Ishikawa (cell line): ENCODE data around the gene HPCAL4.

Source experiments
- CEBPB ChIP-seq: IDR thresholded peaks from 2 replicates; pipeline ENCODE4 v1.6.1; 2012
- CREB1 ChIP-seq: IDR thresholded peaks from 2 replicates; pipeline ENCODE4 v1.6.1; 2012; ENCODE audit warnings: low read depth
- EGR1 ChIP-seq: IDR thresholded peaks from 2 replicates; pipeline ENCODE4 v1.6.1; 2012
- EP300 ChIP-seq: IDR thresholded peaks from 2 replicates; pipeline ENCODE4 v1.6.1; 2012; ENCODE audit warnings: borderline replicate concordance
- FOXM1 ChIP-seq: IDR thresholded peaks from 2 replicates; pipeline ENCODE4 v1.6.1; 2012; ENCODE audit warnings: low read depth, borderline replicate concordance
- NFIC ChIP-seq: IDR thresholded peaks from 2 replicates; pipeline ENCODE4 v1.6.1; 2012
- RAD21 ChIP-seq: IDR thresholded peaks from 2 replicates; pipeline ENCODE4 v1.6.1; 2012; ENCODE audit warnings: low read depth
- TAF1 ChIP-seq: IDR thresholded peaks from 2 replicates; pipeline ENCODE4 v1.6.1; 2012; ENCODE audit warnings: low read depth, mild to moderate bottlenecking
- TCF12 ChIP-seq: IDR thresholded peaks from 2 replicates; pipeline ENCODE4 v1.6.1; 2012; ENCODE audit warnings: low read depth
- TEAD4 ChIP-seq: IDR thresholded peaks from 2 replicates; pipeline ENCODE4 v1.6.1; 2012
- YY1 ChIP-seq: IDR thresholded peaks from 2 replicates; pipeline ENCODE4 v1.6.1; 2012; ENCODE audit warnings: low read depth
- ZBTB7A ChIP-seq: IDR thresholded peaks from 2 replicates; pipeline ENCODE4 v1.6.1; 2012; ENCODE audit warnings: low read depth
- TF ChIP-seq, protein P1 (sequence below): IDR thresholded peaks from 2 replicates; pipeline ENCODE4 v1.6.1; 2012; ENCODE audit warnings: low read depth, mild to moderate bottlenecking
- TF ChIP-seq, protein P2 (sequence below): IDR thresholded peaks from 2 replicates; pipeline ENCODE4 v1.6.1; 2012
- TF ChIP-seq, protein P3 (sequence below): IDR thresholded peaks from 2 replicates; pipeline ENCODE4 v1.6.1; 2012

The HPCAL4 gene

GRCh38 chr1:39689635-39690034, 1.6 kb downstream of the HPCAL4 start:
- TF ChIP-seq ZBTB7A (no peak), YY1 (no peak), FOXM1 (no peak), TAF1 (no peak), NFIC (no peak)

- TF ChIP-seq TCF12: no peak
- no peak for TF ChIP-seq EP300
- TF ChIP-seq YY1: no peak
- no peak for TF ChIP-seq EGR1
- no peak for TF ChIP-seq RAD21
- no peak for TF ChIP-seq ZBTB7A
- TF ChIP-seq TEAD4: no peak
- no peak for TF ChIP-seq CREB1
- no peak for TF ChIP-seq TAF1
- TF ChIP-seq FOXM1: no peak
- no peak for TF ChIP-seq CEBPB
- TF ChIP-seq NFIC: no peak
- TF ChIP-seq, protein P1, sequence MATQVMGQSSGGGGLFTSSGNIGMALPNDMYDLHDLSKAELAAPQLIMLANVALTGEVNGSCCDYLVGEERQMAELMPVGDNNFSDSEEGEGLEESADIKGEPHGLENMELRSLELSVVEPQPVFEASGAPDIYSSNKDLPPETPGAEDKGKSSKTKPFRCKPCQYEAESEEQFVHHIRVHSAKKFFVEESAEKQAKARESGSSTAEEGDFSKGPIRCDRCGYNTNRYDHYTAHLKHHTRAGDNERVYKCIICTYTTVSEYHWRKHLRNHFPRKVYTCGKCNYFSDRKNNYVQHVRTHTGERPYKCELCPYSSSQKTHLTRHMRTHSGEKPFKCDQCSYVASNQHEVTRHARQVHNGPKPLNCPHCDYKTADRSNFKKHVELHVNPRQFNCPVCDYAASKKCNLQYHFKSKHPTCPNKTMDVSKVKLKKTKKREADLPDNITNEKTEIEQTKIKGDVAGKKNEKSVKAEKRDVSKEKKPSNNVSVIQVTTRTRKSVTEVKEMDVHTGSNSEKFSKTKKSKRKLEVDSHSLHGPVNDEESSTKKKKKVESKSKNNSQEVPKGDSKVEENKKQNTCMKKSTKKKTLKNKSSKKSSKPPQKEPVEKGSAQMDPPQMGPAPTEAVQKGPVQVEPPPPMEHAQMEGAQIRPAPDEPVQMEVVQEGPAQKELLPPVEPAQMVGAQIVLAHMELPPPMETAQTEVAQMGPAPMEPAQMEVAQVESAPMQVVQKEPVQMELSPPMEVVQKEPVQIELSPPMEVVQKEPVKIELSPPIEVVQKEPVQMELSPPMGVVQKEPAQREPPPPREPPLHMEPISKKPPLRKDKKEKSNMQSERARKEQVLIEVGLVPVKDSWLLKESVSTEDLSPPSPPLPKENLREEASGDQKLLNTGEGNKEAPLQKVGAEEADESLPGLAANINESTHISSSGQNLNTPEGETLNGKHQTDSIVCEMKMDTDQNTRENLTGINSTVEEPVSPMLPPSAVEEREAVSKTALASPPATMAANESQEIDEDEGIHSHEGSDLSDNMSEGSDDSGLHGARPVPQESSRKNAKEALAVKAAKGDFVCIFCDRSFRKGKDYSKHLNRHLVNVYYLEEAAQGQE: no peak
- TF ChIP-seq, protein P2, sequence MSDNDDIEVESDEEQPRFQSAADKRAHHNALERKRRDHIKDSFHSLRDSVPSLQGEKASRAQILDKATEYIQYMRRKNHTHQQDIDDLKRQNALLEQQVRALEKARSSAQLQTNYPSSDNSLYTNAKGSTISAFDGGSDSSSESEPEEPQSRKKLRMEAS: no peak
- TF ChIP-seq, protein P3, sequence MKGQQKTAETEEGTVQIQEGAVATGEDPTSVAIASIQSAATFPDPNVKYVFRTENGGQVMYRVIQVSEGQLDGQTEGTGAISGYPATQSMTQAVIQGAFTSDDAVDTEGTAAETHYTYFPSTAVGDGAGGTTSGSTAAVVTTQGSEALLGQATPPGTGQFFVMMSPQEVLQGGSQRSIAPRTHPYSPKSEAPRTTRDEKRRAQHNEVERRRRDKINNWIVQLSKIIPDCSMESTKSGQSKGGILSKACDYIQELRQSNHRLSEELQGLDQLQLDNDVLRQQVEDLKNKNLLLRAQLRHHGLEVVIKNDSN: no peak
Measured at GRCh38 chr1:39689214-39689613, 2.0 kb downstream of the HPCAL4 start.

DNA sequence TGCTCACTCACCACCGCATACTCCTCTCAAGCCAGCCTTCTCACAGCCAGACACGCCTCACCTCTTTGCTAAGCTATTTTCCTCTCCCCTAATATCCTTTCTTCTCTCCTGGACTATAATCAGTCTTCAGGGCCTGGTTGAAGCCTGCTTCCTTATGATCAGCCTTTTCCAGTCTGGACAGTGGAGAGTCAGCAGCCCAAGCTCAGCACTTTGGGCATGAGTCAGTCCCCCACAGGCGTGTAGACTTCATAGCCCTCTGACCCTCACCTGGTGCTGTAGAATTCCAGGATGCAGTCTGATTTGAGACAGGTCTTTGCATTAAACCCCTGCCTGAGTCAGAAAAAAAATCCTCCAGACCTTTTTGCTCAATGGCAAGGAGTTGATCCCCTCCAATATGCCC, 2.5 kb downstream of the HPCAL4 start:
- TF ChIP-seq ZBTB7A: no peak
- TF ChIP-seq TCF12: no peak
- no peak for TF ChIP-seq NFIC
- TF ChIP-seq CEBPB: no peak

- TF ChIP-seq EGR1: no peak
Measured at GRCh38 chr1:39687243-39687642, 4.0 kb downstream of the HPCAL4 start.

GRCh38 chr1:39685071-39685470, 6.2 kb downstream of the HPCAL4 start:
- TF ChIP-seq YY1 (no peak), ZBTB7A (no peak), TEAD4 (no peak), NFIC (no peak), EGR1 (no peak), EP300 (no peak)
- TF ChIP-seq, protein P3: no peak
- TF ChIP-seq, protein P2: no peak

DNA sequence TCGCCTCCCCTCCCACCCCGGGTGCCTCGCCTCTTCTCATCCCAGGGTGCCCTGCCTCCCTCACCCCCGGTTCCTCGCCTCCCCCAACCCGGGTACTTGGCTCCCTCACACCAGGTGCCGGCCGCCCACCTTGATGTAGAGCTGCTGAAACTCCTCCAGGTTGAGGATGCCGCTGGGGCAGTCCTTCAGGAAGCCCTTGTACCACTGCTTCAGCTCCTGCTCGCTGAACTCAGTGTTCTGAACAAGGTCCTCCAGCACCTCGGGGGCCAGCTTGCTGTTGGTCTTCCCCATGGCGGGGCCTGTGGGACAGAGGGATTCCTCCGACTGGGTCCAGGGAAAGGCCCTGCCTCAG, 6.9 kb downstream of the HPCAL4 start:
- TF ChIP-seq YY1 (no peak), TAF1 (no peak), EP300 (no peak), FOXM1 (no peak), EGR1 (no peak), TEAD4 (no peak), RAD21 (no peak), NFIC (no peak)
- TF ChIP-seq, protein P2: no peak
- TF ChIP-seq, protein P1: no peak

DNA sequence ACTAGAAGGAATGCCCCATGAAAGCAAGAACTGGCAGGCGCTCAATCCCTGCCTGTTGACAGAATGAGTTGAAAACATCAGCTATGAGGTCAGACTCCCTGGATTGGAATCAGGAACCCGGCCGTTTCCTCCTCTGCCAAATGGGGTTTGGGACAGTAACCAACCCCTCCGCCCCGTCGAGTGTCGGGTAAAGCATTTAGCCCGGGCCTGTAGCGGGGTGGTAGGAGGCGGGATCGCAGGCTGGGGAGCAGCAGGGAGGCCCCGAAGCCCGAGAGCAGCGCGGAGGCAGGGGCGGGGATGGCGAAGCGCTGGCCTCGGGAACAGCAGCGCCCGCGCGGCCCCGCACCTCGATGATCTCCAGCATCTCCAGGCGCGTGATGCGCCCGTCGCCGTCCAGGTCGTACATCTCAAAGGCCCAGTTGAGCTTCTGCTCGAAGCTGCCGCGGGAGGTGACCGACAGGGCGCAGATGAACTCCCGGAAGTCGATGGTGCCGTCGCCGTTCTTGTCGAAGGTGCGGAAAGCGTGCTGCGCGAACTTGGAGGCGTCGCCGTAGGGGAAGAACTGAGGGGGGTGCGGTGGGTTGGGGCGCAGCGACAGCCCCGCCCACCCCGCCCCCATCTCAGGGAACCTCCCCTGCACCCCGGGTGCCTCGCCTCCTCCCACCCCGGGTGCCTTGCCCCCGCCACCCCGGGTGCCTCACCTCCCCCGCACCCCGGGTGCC, 7.5 kb downstream of the HPCAL4 start:
- no peak for TF ChIP-seq TCF12
- TF ChIP-seq FOXM1: no peak
- TF ChIP-seq EGR1: no peak
- TF ChIP-seq TAF1: no peak
- TF ChIP-seq, protein P3: no peak
- TF ChIP-seq NFIC: no peak
- no peak for TF ChIP-seq EP300
- TF ChIP-seq, protein P2: no peak
- TF ChIP-seq ZBTB7A: no peak
